ENCODE results near the gene TRAF1.
"Not testable (repeated sequence)": the region's sequence is repeated elsewhere in the genome, so short reads cannot be mapped to it uniquely, and the experiment has no call there.

Gene TRAF1, protein sequence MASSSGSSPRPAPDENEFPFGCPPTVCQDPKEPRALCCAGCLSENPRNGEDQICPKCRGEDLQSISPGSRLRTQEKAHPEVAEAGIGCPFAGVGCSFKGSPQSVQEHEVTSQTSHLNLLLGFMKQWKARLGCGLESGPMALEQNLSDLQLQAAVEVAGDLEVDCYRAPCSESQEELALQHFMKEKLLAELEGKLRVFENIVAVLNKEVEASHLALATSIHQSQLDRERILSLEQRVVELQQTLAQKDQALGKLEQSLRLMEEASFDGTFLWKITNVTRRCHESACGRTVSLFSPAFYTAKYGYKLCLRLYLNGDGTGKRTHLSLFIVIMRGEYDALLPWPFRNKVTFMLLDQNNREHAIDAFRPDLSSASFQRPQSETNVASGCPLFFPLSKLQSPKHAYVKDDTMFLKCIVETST

DNA sequence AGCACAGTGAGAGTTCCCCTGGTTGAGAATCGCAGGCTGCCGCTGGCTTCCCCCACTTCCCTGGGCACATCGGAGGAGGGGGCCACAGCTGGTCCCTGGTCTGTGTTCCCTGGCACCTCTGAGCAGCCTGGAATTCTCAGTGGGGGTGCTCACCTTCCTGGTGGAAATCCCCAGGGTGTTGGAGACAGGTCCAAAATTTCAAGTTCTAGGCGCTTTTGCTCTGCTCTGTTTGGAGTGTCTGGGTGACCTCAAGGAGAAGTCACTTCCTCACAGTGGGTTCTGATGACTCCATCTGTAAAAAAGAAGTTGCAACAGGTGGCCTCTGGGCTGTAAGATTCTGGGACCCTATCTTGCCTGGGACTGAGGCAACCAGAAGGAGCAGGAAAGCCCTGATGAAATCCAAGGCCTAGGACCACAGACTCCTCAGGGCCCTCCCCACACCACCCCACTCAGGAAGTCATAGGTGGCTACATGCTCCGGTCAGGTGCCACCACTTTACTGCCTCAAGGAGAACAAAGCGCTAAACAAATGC lies at the start of gene TRAF1:
Gene TRAF1 (minus strand): TSS at position 400 of the 532 bp plus-strand sequence. CDS start 721 bp downstream, outside the sequence.
- TF ChIP-seq BHLHE40 (IDR thresholded peaks at IDR 0.05; ENCODE audit: borderline replicate concordance) (no peak), ZNF384 (IDR thresholded peaks at IDR 0.05) (no peak), ARNT (IDR thresholded peaks at IDR 0.05) (no peak), TARDBP (IDR thresholded peaks at IDR 0.05) (no peak), CTBP1 (IDR thresholded peaks at IDR 0.05; ENCODE audit: borderline replicate concordance) (no peak), FOXA1 (IDR thresholded peaks at IDR 0.05) (no peak), L3MBTL2 (conservative IDR thresholded peaks at IDR 0.05) (no peak), PKNOX1 (IDR thresholded peaks at IDR 0.05) (no peak), NFRKB (IDR thresholded peaks at IDR 0.05) (no peak), HDGF (IDR thresholded peaks at IDR 0.05; ENCODE audit: borderline replicate concordance) (no peak), LEF1 (IDR thresholded peaks at IDR 0.05; ENCODE audit: borderline replicate concordance) (no peak), FOXK2 (IDR thresholded peaks at IDR 0.05) (no peak), ELF4 (IDR thresholded peaks at IDR 0.05) (no peak), SP1 (IDR thresholded peaks at IDR 0.05) (no peak), SUZ12 (IDR thresholded peaks at IDR 0.05) (no peak), FOXM1 (IDR thresholded peaks at IDR 0.05; ENCODE audit: borderline replicate concordance) (no peak)
- CTCF ChIA-PET = no interaction called here

GRCh38 chr9:120974921-120975320 lies 48.3 kb upstream of the TRAF1 start:
- TF ChIP-seq SP1 (IDR thresholded peaks at IDR 0.05) (no peak), ZNF384 (IDR thresholded peaks at IDR 0.05) (no peak), NFRKB (IDR thresholded peaks at IDR 0.05) (no peak), LEF1 (IDR thresholded peaks at IDR 0.05; ENCODE audit: borderline replicate concordance) (no peak), CTBP1 (IDR thresholded peaks at IDR 0.05; ENCODE audit: borderline replicate concordance) (no peak), L3MBTL2 (conservative IDR thresholded peaks at IDR 0.05) (no peak), HDGF (IDR thresholded peaks at IDR 0.05; ENCODE audit: borderline replicate concordance) (no peak)
- ChIA-PET POLR2A (no interaction called here), CTCF (no interaction called here)
- DNase-seq (ENCODE audit: extremely low spot score) = no peak

More for the DNA sequence above, at the start of gene TRAF1:
- POLR2A ChIA-PET = interaction anchor here (1.7 kb wide), 1 partner anchor 58 kb away, joined by 3 read pairs; no protein-coding TSS in a partner anchor
- DNase-seq (ENCODE audit: extremely low spot score) = no peak

DNA sequence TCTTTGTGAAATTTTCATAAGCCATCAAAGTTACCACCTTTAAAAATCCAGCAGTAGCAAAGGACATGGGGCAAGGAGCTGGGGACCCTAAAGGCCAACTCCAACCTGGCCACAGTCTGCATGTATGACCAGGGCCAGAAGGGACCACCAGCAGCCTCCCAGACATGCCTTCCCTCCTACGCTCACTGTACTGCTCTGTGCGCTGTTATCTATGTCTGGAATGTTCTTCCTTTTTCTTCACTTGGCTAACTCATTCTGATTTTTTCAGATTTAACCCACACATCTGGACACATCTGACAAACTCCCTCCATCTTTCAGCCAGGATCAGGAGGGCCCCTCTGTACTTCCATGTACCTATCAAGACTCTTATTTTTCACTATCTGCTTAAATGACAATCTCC lies 47.6 kb upstream of the TRAF1 start:
- TF ChIP-seq SP1 (IDR thresholded peaks at IDR 0.05) (no peak), FOXM1 (IDR thresholded peaks at IDR 0.05; ENCODE audit: borderline replicate concordance) (no peak), BHLHE40 (IDR thresholded peaks at IDR 0.05; ENCODE audit: borderline replicate concordance) (no peak), CTBP1 (IDR thresholded peaks at IDR 0.05; ENCODE audit: borderline replicate concordance) (no peak), HDGF (IDR thresholded peaks at IDR 0.05; ENCODE audit: borderline replicate concordance) (no peak), ELF4 (IDR thresholded peaks at IDR 0.05) (no peak), NFRKB (IDR thresholded peaks at IDR 0.05) (no peak), ARNT (IDR thresholded peaks at IDR 0.05) (no peak), TARDBP (IDR thresholded peaks at IDR 0.05) (no peak), L3MBTL2 (conservative IDR thresholded peaks at IDR 0.05) (no peak), FOXA1 (IDR thresholded peaks at IDR 0.05) (no peak), FOXK2 (IDR thresholded peaks at IDR 0.05) (no peak), PKNOX1 (IDR thresholded peaks at IDR 0.05) (no peak), SUZ12 (IDR thresholded peaks at IDR 0.05) (no peak), ZNF384 (IDR thresholded peaks at IDR 0.05) (no peak)
- ChIA-PET POLR2A (no interaction called here), CTCF (no interaction called here)
- DNase-seq (ENCODE audit: extremely low spot score) = no peak

GRCh38 chr9:120971938-120972337 lies 45.3 kb upstream of the TRAF1 start:
- ChIA-PET CTCF (interaction anchor here (1.5 kb wide), 1 partner anchor 10 kb away, joined by 4 read pairs; no protein-coding TSS in a partner anchor), POLR2A (interaction anchor here (0.9 kb wide), 1 partner anchor 18 kb away, joined by 3 read pairs; no protein-coding TSS in a partner anchor)

GRCh38 chr9:120971471-120971870 lies 44.9 kb upstream of the TRAF1 start:
- DNase-seq (ENCODE audit: extremely low spot score); CTCF ChIA-PET: not testable (repeated sequence)
- POLR2A ChIA-PET = interaction anchor here (0.9 kb wide), 1 partner anchor 17 kb away, joined by 3 read pairs; no protein-coding TSS in a partner anchor

More at GRCh38 chr9:120971938-120972337, 45.3 kb upstream of the TRAF1 start:
- no peak for TF ChIP-seq TARDBP (IDR thresholded peaks at IDR 0.05)
- TF ChIP-seq FOXA1 (IDR thresholded peaks at IDR 0.05) = no peak
- no peak for TF ChIP-seq LEF1 (IDR thresholded peaks at IDR 0.05; ENCODE audit: borderline replicate concordance)
- TF ChIP-seq ARNT (IDR thresholded peaks at IDR 0.05) = no peak
- DNase-seq (ENCODE audit: extremely low spot score) = no peak

- ChIA-PET POLR2A (no interaction called here), CTCF (no interaction called here)
- DNase-seq (ENCODE audit: extremely low spot score) = no peak
- TF ChIP-seq CTBP1 (IDR thresholded peaks at IDR 0.05; ENCODE audit: borderline replicate concordance) = no peak
- TF ChIP-seq SUZ12 (IDR thresholded peaks at IDR 0.05) = no peak
- TF ChIP-seq FOXM1 (IDR thresholded peaks at IDR 0.05; ENCODE audit: borderline replicate concordance) = no peak
- no peak for TF ChIP-seq FOXK2 (IDR thresholded peaks at IDR 0.05)
- TF ChIP-seq L3MBTL2 (conservative IDR thresholded peaks at IDR 0.05) = no peak
- no peak for TF ChIP-seq TARDBP (IDR thresholded peaks at IDR 0.05)
- TF ChIP-seq ZNF384 (IDR thresholded peaks at IDR 0.05) = no peak
- TF ChIP-seq SP1 (IDR thresholded peaks at IDR 0.05) = no peak
- TF ChIP-seq HDGF (IDR thresholded peaks at IDR 0.05; ENCODE audit: borderline replicate concordance) = no peak
- no peak for TF ChIP-seq BHLHE40 (IDR thresholded peaks at IDR 0.05; ENCODE audit: borderline replicate concordance)
- no peak for TF ChIP-seq FOXA1 (IDR thresholded peaks at IDR 0.05)
- no peak for TF ChIP-seq ELF4 (IDR thresholded peaks at IDR 0.05)
- no peak for TF ChIP-seq LEF1 (IDR thresholded peaks at IDR 0.05; ENCODE audit: borderline replicate concordance)
- no peak for TF ChIP-seq NFRKB (IDR thresholded peaks at IDR 0.05)
- TF ChIP-seq ARNT (IDR thresholded peaks at IDR 0.05) = no peak
- no peak for TF ChIP-seq PKNOX1 (IDR thresholded peaks at IDR 0.05)
Measured at GRCh38 chr9:120970244-120970643, 43.6 kb upstream of the TRAF1 start.
